ENCODE measurements around the gene ZNF385A.
A peak's percentile ranks its signal among the peaks of the same experiment; 100 is the strongest.

ZNF385A gene

GRCh38 chr12:54416687-54417603 lies 32.4 kb upstream of the ZNF385A start:
- H3K27ac ChIP-seq (ENCODE audit: low read depth, low read length) = peak overlapping the region; percentile 92
- H3K27me3 ChIP-seq (ENCODE audit: control insufficient read depth in 5 of 5, insufficient read depth in 4 of 5, low read length in 5 of 5) = peaks cover 0 to 6% (median 0%) of the 10 kb centered on the region in 5 donors
- H3K36me3 ChIP-seq (ENCODE audit: control insufficient read depth in 5 of 5, insufficient read depth in 5 of 5, low read length in 5 of 5) = peaks cover 0 to 3% (median 0%) of the 10 kb centered on the region in 5 donors
- H3K9me3 ChIP-seq (ENCODE audit: control insufficient read depth in 5 of 5, low read length in 5 of 5) = no peaks in the 10 kb centered on the region
- peaks cover 20 to 80% (median 77%) of the 10 kb centered on the region in 5 donors for H3K4me1 ChIP-seq (ENCODE audit: control insufficient read depth in 5 of 5, insufficient read depth in 5 of 5, low read length in 5 of 5)
- peak overlapping the region in 4 of 5 donors; percentile 3 to 88 (median 82) for H3K9ac ChIP-seq (ENCODE audit: low read length in 5 of 5)
- H3K4me3 ChIP-seq (ENCODE audit: low read depth in 1 of 5, low read length in 5 of 5) = peak overlapping the region; percentile 74 to 90 (median 82)

DNA sequence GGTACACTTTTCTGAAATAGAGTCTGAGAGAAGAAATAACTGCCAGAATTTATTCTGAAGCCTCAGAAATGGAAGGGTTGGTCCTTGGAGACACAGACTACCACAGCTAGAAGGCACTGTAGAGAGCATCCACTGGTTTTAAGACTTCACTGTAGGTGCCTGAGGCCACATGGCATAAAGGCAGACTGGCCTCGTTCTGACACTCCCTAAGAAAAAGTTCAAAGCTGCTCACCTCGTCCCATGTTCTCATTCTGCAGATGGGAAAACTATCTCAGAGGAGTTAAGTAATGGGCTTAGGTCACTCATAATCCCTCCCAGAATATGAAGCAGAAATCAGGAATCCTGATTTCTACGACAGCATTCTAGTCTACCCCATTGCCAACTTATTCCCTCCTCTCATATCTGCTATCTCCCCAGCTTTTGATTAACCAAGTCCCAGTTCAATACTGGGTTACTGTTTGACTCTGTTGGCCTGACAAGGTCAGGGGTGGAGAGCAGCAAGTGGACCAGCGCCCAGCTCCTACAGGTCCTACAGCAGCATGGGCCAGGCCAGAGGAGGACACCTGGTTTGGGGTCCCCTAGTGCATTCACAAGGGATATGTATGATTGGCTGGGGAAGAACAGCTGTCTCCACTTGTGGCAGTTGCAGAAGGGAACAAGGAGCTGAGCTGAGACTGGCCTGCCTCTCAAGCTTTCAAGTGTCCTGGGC lies 30.8 kb upstream of the ZNF385A start:
- Histone ChIP-seq H3K36me3 (ENCODE audit: control insufficient read depth in 5 of 5, insufficient read depth in 5 of 5, low read length in 5 of 5) (peaks cover 0 to 11% (median 0%) of the 10 kb centered on the region in 5 donors), H3K4me1 (ENCODE audit: control insufficient read depth in 5 of 5, insufficient read depth in 5 of 5, low read length in 5 of 5) (peaks cover 15 to 79% (median 69%) of the 10 kb centered on the region in 5 donors), H3K27me3 (ENCODE audit: control insufficient read depth in 5 of 5, insufficient read depth in 4 of 5, low read length in 5 of 5) (no peaks in the 10 kb centered on the region), H3K9ac (ENCODE audit: low read length in 5 of 5) (no peak overlapping the region), H3K27ac (ENCODE audit: low read depth, low read length) (peak overlapping the region; percentile 16), H3K4me3 (ENCODE audit: low read depth in 1 of 5, low read length in 5 of 5) (peak overlapping the region in 1 of 5 donors; percentile 17), H3K9me3 (ENCODE audit: control insufficient read depth in 5 of 5, low read length in 5 of 5) (no peaks in the 10 kb centered on the region)

DNA sequence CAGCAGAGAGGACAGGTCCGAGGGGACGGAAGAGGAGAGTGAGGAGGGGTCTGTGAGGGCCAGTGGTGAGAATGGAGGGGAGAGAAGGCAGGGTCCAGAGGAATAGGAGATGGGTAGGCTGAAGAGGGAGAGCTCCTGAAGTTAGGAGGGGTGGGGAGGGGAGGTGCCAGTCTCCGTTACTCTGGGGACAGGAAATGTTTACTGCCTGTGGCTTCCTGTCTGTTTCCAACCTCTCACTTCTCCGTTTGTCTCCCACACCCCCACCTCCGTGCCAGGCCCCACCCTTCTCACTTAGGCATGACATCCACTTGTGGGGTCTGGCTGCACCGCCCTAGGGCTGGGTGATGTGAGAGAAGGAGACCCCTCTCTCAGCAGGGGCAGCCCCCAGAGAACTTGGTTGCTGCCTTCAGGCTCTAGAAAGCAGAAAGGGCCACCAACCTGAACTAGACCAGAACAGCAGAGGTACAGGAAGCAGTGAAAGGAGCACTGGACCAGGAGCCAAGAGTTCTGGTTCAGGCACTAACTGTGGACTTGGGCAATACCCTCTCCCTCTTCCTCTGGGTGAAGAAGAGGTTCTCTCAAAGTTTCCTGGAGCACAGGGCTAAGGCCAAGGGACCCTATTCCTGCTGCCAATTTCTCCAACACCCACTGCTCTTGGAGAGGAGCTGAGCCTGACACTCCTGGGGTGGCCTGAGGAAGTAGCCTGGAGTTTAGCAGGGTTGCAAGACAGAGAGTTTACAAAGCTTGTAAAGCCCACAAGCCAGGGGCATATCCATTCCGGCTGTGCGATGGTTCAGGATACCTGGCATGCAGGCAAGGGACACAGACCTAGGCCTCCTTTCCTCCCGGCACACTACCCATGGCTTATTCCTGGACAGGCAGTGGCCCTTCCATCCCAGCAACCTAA lies 29.0 kb upstream of the ZNF385A start:
- H3K9me3 ChIP-seq (ENCODE audit: control insufficient read depth in 5 of 5, low read length in 5 of 5) = no peaks in the 10 kb centered on the region
- no peaks in the 10 kb centered on the region for H3K27me3 ChIP-seq (ENCODE audit: control insufficient read depth in 5 of 5, insufficient read depth in 4 of 5, low read length in 5 of 5)
- H3K9ac ChIP-seq (ENCODE audit: low read length in 5 of 5) = peak overlapping the region in 4 of 5 donors; percentile 49 to 66 (median 54)
- peak overlapping the region; percentile 5 to 53 (median 46) for H3K4me3 ChIP-seq (ENCODE audit: low read depth in 1 of 5, low read length in 5 of 5)
- peaks cover 0 to 23% (median 15%) of the 10 kb centered on the region in 5 donors for H3K36me3 ChIP-seq (ENCODE audit: control insufficient read depth in 5 of 5, insufficient read depth in 5 of 5, low read length in 5 of 5)
- H3K27ac ChIP-seq (ENCODE audit: low read depth, low read length) = peak overlapping the region; percentile 93
- H3K4me1 ChIP-seq (ENCODE audit: control insufficient read depth in 5 of 5, insufficient read depth in 5 of 5, low read length in 5 of 5) = peaks cover 14 to 72% (median 58%) of the 10 kb centered on the region in 5 donors

GRCh38 chr12:54412786-54413185 lies 28.3 kb upstream of the ZNF385A start:
- peak overlapping the region; percentile 93 for H3K27ac ChIP-seq (ENCODE audit: low read depth, low read length)
- peak overlapping the region in 3 of 5 donors; percentile 31 to 53 (median 51) for H3K4me3 ChIP-seq (ENCODE audit: low read depth in 1 of 5, low read length in 5 of 5)
- H3K4me1 ChIP-seq (ENCODE audit: control insufficient read depth in 5 of 5, insufficient read depth in 5 of 5, low read length in 5 of 5) = peaks cover 14 to 77% (median 52%) of the 10 kb centered on the region in 5 donors
- H3K36me3 ChIP-seq (ENCODE audit: control insufficient read depth in 5 of 5, insufficient read depth in 5 of 5, low read length in 5 of 5) = peaks cover 0 to 30% (median 22%) of the 10 kb centered on the region in 5 donors
- H3K9me3 ChIP-seq (ENCODE audit: control insufficient read depth in 5 of 5, low read length in 5 of 5) = no peaks in the 10 kb centered on the region
- H3K9ac ChIP-seq (ENCODE audit: low read length in 5 of 5) = peak overlapping the region in 4 of 5 donors; percentile 49 to 81 (median 58)
- H3K27me3 ChIP-seq (ENCODE audit: control insufficient read depth in 5 of 5, insufficient read depth in 4 of 5, low read length in 5 of 5) = no peaks in the 10 kb centered on the region

GRCh38 chr12:54412348-54412747 lies 27.8 kb upstream of the ZNF385A start:
- peak overlapping the region; percentile 13 to 81 (median 51) for H3K9ac ChIP-seq (ENCODE audit: low read length in 5 of 5)
- peaks cover 14 to 77% (median 48%) of the 10 kb centered on the region in 5 donors for H3K4me1 ChIP-seq (ENCODE audit: control insufficient read depth in 5 of 5, insufficient read depth in 5 of 5, low read length in 5 of 5)
- H3K4me3 ChIP-seq (ENCODE audit: low read depth in 1 of 5, low read length in 5 of 5) = peak overlapping the region in 3 of 5 donors; percentile 6 to 51 (median 31)
- H3K36me3 ChIP-seq (ENCODE audit: control insufficient read depth in 5 of 5, insufficient read depth in 5 of 5, low read length in 5 of 5) = peaks cover 0 to 34% (median 27%) of the 10 kb centered on the region in 5 donors
- peak overlapping the region; percentile 93 for H3K27ac ChIP-seq (ENCODE audit: low read depth, low read length)
- no peaks in the 10 kb centered on the region for H3K27me3 ChIP-seq (ENCODE audit: control insufficient read depth in 5 of 5, insufficient read depth in 4 of 5, low read length in 5 of 5)
- H3K9me3 ChIP-seq (ENCODE audit: control insufficient read depth in 5 of 5, low read length in 5 of 5) = no peaks in the 10 kb centered on the region

- H3K4me1 ChIP-seq (ENCODE audit: control insufficient read depth in 5 of 5, insufficient read depth in 5 of 5, low read length in 5 of 5) = peaks cover 14 to 73% (median 42%) of the 10 kb centered on the region in 5 donors
- H3K4me3 ChIP-seq (ENCODE audit: low read depth in 1 of 5, low read length in 5 of 5) = no peak overlapping the region
- H3K9ac ChIP-seq (ENCODE audit: low read length in 5 of 5) = peak overlapping the region in 3 of 5 donors; percentile 13 to 66 (median 18)
- H3K27ac ChIP-seq (ENCODE audit: low read depth, low read length) = peak overlapping the region; percentile 93
- H3K27me3 ChIP-seq (ENCODE audit: control insufficient read depth in 5 of 5, insufficient read depth in 4 of 5, low read length in 5 of 5) = no peaks in the 10 kb centered on the region
- no peaks in the 10 kb centered on the region for H3K9me3 ChIP-seq (ENCODE audit: control insufficient read depth in 5 of 5, low read length in 5 of 5)
- peaks cover 6 to 41% (median 34%) of the 10 kb centered on the region in 5 donors for H3K36me3 ChIP-seq (ENCODE audit: control insufficient read depth in 5 of 5, insufficient read depth in 5 of 5, low read length in 5 of 5)
These were observed 27.1 kb upstream of the ZNF385A start for GRCh38 chr12:54411391-54412241.

- Histone ChIP-seq H3K9ac (ENCODE audit: low read length in 5 of 5) (no peak overlapping the region), H3K4me1 (ENCODE audit: control insufficient read depth in 5 of 5, insufficient read depth in 5 of 5, low read length in 5 of 5) (peaks cover 14 to 51% (median 26%) of the 10 kb centered on the region in 5 donors), H3K4me3 (ENCODE audit: low read depth in 1 of 5, low read length in 5 of 5) (no peak overlapping the region), H3K27ac (ENCODE audit: low read depth, low read length) (no peak overlapping the region), H3K36me3 (ENCODE audit: control insufficient read depth in 5 of 5, insufficient read depth in 5 of 5, low read length in 5 of 5) (peaks cover 6 to 65% (median 56%) of the 10 kb centered on the region in 5 donors), H3K9me3 (ENCODE audit: control insufficient read depth in 5 of 5, low read length in 5 of 5) (no peaks in the 10 kb centered on the region), H3K27me3 (ENCODE audit: control insufficient read depth in 5 of 5, insufficient read depth in 4 of 5, low read length in 5 of 5) (no peaks in the 10 kb centered on the region)
These were observed 24.7 kb upstream of the ZNF385A start for GRCh38 chr12:54409267-54409666.

- H3K4me3 ChIP-seq (ENCODE audit: low read depth in 1 of 5, low read length in 5 of 5) = no peak overlapping the region
- no peaks in the 10 kb centered on the region for H3K9me3 ChIP-seq (ENCODE audit: control insufficient read depth in 5 of 5, low read length in 5 of 5)
- peaks cover 6 to 82% (median 75%) of the 10 kb centered on the region in 5 donors for H3K36me3 ChIP-seq (ENCODE audit: control insufficient read depth in 5 of 5, insufficient read depth in 5 of 5, low read length in 5 of 5)
- H3K9ac ChIP-seq (ENCODE audit: low read length in 5 of 5) = no peak overlapping the region
- H3K27me3 ChIP-seq (ENCODE audit: control insufficient read depth in 5 of 5, insufficient read depth in 4 of 5, low read length in 5 of 5) = no peaks in the 10 kb centered on the region
- peak overlapping the region; percentile 23 for H3K27ac ChIP-seq (ENCODE audit: low read depth, low read length)
- peaks cover 4 to 32% (median 7%) of the 10 kb centered on the region in 5 donors for H3K4me1 ChIP-seq (ENCODE audit: control insufficient read depth in 5 of 5, insufficient read depth in 5 of 5, low read length in 5 of 5)
These were observed 22.8 kb upstream of the ZNF385A start for GRCh38 chr12:54407183-54407905.
